Endometrial microvascular endothelial cells (primary cell): ENCODE results near the gene DACT2. TPM values are rescaled to one million over a fixed set of nuclear protein-coding genes. Genes with fewer than 3 reads are reported as not detected.
"Not testable (repeated sequence)": the region's sequence is repeated elsewhere in the genome, so short reads cannot be mapped to it uniquely, and the experiment has no call there.

Experiments
- in situ Hi-C: cut with HindIII; loops from 2 replicates; pipeline ENCODE4 v1.10.0; 2017; ENCODE audit warnings: low sequenced_read_pairs, low pct_unique_long_range_greater_than_20kb; ENCODE audit errors: inconsistent ontology term
- total RNA-seq: library from RNA; depleted of rRNA; stranded (reverse); fragments of >200 nt; gene quantifications from one replicate; pipeline ENCODE4 v1.2.3, GENCODE V29; 2015; ENCODE audit errors: inconsistent ontology term

The DACT2 gene, protein sequence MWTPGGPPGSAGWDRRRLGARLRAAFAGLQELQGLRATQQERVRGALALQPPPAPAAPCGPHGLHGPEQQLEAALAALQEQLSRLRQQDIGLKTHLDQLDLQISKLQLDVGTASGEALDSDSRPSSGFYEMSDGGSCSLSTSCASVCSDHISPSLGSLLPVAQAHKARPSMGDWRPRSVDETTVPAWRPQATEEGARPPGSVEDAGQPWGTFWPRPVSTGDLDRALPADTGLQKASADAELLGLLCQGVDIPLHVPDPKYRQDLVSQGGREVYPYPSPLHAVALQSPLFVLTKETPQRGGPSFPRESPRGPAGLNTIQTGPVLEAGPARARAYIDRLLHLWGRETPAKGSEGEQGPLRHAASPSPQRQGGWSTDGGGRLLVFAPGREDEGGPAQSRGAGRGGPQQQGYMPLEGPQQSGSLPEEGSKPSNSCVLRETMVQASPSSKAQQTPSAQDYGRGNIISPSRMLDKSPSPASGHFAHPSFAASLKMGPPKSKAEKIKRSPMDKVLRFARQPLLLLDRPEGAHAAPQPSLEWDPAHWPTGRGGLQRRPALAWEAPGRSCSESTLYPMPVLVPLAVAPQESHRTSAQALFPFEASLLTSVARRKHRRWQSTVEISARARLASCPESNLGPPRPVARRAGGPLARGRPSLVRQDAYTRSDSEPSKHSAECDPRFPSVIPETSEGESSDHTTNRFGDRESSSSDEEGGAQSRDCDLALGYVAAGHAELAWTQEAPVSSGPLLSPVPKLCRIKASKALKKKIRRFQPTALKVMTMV
- not detected for total RNA-seq

DNA sequence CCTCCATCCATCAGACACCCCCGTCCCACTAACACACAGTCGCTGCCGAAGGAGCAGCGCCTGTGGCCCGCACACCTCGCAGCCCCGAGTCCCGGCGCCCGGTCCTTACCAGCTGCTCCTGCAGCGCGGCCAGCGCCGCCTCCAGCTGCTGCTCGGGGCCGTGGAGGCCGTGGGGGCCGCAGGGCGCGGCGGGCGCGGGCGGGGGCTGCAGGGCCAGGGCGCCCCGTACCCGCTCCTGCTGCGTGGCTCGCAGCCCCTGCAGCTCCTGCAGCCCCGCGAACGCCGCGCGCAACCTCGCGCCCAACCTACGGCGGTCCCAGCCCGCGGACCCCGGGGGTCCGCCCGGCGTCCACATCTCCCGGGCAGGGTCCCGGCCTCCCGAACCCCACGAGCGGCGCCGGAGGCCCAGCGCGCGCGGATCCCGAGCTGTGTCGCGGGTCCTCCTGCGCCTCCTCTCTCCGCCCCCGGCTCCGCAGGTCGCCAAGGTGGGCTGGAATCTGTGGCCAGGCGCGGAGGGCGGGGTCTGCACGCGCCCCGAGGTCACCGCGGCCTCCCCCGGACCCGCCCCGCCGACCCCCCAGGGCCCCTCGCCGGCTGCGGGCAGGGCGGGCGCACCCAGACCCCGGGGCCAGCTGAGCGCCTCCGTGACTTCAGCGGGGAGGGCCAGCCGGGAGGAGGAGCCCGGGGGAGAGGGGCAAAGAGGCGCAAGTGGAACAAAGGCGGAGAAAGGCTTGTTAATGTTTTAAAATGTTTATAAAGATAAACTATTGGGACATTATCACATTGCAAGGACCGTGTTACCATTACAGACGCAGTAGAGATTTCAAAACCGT is at the start of gene DACT2:
Gene DACT2 (minus strand): TSS at position 499 of the 833 bp plus-strand sequence. CDS start 144 bp downstream, at position 355.
- in situ Hi-C loops = no loop called here

DNA sequence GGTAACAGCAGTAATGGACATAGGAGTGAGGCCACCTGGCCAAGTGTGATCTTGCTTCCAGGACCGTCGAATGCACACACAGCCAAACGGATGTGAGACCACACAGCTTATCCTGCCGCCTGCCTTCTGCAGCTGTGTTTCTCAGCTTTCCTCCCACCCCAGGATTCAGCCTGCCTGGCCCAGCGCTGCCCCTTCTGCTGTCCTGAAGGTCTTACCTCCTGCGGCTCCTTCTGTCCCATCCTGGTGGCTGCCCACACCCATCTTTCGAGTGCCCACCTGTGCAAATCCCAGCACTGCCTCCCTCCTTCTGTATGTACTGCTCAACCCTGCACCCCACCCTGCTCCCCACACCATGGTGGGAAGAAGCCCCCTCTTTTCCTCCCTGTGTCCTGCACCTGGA is 49.4 kb upstream of the DACT2 start:
- in situ Hi-C loops = no loop called here

DNA sequence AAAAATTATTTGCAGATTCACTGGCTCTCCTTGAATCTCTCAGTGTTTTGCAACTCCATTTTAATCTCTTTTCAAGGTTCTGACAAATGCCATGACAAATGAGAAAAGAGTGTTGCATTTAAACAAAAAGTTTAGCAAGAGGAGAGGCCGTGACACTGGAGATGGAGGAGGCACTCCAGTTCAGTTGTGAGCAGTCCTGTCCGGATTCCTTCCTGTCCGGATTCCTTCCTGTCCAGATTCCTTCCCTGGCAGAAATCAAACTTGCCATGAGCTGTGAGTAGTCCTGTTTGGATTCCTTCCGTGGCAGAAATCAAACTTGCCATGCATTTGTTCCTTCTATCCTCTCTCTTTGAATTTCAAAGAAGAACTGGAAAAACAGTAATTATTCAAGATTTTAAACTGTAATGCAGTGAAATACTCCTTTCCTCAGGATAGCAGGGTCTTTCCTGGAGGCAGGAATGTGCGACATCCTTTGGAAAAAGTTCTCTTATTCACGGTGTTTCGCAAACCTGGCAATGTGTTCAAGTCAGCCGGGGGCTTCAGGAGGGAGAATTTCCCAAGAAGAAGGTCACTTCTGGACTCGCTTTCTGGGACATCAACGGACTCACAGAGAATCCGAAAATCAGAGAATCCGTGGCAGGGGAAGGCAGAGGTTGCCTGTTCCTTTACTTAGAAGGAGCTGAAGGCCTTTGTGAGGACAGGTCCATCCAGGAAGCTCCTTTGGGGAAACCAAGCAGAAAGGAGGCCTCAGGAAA is 48.7 kb upstream of the DACT2 start:
- in situ Hi-C loops = no loop called here

DNA sequence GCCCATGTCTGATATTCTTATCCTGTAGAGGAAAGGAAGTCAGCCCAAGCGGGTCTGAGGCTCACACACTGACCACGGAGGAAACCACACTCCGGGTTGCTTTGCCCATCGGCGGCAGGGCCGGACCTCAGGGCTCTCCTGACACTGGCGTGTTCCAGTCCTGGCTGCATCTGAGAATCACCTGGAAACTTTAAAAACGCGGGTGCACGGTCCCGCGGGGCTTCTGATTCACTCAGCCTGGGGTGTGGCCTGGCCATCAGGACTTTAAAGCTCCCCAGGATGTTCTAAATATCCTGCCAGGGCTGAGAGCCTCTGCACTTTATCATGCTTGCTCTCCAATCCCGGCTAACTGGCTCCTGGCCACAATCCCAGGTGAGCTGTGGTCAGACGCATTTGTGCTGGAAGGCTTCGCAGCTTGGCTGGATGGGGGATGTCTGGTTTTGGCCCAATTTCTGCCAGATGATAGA is 47.7 kb upstream of the DACT2 start:
- in situ Hi-C loops = no loop called here

DNA sequence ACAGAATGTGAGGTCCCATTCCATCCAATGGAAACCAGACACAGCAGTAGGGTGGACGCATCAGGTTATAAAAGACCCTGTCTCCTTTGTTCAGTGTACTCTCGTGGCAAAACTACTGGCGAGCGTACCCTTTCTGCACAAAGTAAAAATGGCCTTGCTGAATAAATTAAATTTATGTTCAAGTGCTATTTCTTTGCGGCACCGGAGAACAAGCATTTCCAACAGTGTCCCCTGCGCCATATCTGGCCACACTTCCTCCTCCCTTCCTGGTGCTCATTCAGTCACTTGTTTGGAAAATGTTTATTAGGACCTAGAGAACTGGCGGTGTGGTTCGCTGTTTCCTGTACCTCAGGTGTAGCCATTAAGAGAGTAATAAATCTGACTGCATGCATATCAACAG is 46.9 kb upstream of the DACT2 start:
- in situ Hi-C loops = no loop called here

DNA sequence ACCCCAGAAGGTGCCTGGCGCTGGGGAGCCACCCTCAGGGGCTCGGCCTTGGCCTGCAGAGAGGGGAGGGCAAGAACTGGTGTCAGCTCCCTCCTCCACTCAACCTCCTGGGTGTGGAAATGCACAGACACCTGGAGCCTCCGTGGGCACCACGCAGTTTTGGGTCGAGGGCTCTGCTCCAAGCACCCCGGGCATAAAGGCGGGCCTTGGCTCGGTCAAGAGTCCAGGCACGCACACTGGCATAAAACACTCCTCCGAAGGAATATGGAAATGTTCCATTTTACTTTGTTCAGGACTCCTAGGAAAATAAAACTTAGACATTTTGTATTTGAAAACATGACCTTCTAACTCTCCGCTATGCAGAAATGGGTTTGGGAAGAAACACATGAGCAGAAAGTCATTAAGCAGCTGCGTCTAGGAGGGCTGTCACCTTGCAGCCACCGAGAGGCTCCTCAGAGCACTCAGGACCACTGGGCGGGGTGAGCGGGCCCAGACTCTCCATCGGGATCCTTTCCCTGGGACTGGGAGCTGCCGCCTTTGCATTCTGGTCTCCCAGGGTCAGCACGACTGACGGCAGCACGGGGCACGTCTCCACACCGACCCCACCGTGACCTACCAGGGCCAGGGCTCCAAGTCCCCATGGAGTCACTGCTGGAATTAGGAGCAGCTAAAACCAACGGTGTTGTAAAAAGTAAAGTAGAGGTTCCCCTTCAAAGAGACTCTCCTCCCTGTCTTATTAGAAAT is 46.0 kb upstream of the DACT2 start:
- in situ Hi-C loops = no loop called here

DNA sequence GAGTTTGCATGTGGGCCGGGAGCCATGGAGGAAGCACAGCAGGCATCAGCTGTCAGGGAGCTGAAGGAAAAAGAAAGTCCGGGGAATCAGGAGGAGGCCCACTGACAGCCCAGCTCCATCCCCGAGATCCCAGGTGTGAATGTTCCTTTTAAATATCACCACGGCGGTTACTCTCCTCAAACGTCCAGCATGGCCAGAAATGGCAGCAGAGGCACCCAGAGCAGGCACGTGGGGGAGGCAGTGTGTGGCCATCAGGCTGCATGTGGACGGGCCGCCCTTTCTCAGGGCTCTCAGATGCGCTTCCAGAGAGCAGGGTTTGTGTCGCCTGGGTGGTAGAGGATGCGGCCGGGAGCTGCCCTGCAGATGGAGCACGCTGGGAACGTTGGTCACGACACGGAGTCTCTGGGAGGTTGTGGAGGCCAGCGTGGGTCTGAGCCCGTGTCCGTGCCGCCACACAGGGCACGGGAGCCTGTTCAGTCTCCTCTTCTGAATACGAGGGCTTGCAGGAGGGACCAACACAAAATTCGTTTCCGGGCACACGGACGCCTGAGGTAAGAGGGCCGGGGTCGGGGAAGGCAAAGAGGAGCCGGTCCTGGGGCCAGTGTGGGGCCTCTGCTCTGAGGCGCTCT is 45.3 kb upstream of the DACT2 start:
- in situ Hi-C loops = no loop called here

DNA sequence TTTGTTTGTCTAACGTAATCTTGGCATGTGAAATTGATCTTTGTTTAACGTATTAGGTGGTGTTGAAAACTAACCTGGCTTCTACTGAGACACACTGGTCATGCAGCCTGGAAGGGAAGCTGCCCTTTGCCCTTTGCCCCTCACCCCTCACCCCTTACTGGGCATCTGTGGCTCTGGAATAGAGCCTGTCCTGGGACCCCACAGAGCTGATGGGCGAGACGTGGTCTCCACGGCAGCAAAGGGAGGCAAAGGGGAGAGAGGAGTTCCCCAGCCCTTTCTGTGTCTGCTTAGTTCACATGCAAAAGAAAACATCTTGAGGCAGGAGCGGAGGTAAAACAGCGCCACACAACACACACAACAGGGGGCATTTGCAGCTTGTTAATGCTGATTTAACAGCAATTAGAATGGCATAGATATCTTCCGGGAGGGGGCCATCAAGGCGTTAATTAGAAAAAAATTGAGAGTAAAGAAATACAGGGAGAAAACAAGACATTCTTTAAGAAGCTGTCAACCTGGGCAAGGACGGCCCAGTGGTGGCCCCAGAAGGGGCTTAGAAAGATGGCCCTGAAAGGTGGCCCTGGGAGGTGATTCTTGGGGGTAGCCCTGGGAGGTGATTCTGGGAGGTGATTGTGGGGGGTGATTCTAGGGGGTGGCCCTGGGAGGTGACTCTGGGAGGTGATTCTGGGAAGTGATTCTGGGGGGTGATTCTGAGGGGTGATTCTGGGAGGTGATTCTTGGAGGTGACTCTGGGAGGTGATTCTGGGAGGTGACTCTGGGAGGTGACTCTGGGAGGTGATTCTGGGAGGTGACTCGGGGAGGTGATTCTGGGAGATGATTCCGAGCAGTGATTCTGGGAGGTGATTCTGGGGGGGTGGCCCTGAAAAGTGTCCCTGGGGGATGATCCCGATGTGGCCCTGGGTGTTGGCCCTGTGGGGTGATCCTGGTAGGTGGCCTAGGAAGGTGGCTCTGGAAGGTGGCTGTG is 44.5 kb upstream of the DACT2 start:
- in situ Hi-C loops = no loop called here

DNA sequence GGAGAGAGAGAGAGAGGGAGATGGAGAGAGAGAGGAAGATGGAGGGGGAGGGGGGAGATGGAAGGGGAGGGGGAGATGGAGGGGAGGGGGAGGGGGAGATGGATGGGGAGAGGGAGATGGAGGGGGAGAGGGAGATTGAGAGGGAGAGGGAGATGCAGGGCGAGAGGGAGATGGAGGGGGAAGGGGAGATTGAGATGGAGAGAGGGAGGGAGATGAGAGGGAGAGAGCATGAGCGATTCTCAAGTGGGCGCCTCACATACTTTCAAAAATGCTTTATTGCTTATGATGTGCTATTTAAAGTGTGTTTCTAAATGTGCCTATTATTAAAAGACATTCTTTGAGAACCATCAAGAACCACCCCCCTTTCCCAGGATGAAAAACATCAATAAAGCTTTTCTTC is 43.7 kb upstream of the DACT2 start:
- in situ Hi-C loops = no loop called here

DNA sequence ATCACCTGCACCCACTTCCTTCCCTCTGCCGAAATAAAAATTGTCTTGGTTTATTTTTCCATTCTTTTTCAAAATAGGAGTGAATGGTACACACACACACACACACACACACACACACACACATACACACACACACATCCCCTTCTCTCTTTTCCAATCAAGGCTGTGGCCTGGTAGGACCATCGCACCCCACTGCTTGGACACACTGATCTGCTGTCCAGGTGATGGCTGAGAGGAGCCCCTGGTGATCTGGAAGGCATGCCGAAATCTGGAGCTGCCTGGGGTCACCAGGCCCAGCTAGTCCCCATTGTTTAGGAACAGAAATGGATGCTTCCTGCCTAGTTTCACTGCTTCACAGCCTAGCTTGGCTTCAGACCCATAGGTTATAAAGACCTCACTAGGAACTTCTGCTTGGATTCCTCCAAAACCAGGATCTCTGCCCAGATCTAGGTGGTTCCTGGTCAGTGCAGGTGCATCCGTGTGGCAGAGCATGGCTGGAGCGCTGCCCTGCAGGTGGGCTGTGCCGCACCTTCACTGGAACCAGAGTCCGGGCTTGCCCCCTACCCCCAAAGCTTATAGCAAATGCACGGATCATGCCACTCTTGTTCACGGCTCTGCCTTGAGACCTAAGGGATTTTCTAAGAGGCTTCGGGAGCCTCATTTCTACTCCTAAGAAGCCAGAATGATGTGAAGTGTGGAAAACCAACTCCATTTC is 42.9 kb upstream of the DACT2 start:
- in situ Hi-C loops = no loop called here

DNA sequence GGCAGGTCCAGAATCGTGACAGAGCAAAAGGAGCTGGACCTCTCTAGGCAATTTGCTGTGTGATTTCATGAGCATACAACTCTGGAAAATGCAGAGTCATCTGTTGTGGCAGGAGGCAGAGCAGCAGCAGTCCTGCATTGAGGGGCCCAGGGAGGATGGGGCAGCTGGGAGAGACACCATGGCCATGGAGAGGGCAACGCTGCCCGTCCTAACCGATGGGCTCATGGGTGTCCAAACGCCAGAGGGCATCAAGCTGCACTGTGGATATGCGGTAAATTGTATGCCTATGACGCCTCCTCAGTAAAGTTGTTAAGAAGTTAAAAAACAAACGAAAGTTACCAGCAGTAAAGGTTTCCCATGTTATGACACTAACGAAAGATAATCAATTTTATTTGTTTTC is 42.2 kb upstream of the DACT2 start:
- in situ Hi-C loops = no loop called here

DNA sequence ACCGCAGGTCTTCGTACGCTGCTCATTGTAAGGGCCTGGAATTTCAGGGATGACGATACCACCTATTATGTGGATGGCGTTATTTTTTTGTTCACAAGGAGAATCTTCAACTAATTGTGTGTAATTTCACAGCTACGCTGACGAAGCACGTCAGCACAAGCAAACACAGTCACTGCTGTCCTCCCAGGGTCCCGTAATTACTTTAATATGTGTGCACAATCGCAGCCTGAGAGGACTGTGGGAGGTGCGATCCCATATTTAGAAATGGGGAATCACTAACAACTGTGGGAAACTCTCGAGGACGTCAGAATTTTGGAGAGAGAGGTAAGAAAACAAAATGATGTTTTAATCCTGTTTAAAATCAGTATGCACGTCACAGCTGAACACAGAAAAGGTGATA is 40.2 kb upstream of the DACT2 start:
- in situ Hi-C loops = no loop called here

DNA sequence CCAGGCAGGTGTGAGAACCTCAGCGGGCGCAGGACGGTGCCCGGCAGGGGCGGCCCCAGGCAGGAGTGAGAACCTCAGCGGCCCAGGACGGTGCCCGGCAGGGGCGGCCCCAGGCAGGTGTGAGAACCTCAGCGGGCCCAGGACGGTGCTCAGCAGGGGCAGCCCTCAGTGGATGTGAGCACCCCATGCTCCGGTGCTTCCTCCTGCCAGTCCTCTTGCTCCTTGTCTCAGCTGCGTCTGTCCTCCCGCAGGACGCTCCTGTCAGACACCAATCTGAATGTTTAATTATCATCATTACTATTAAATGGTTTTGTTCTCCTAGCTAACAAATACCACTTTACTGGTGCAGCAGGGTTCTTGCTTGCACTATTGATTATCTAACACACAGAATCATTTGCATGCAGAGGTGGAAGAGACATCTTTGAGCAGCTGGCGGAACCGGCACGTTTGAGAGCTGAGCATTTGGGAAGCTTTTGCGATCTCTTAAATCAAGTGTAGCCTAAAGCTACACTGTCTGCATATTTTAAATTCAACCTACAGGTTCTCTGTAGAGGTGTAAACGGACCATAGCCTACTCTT is 39.4 kb upstream of the DACT2 start:
- in situ Hi-C loops = no loop called here

DNA sequence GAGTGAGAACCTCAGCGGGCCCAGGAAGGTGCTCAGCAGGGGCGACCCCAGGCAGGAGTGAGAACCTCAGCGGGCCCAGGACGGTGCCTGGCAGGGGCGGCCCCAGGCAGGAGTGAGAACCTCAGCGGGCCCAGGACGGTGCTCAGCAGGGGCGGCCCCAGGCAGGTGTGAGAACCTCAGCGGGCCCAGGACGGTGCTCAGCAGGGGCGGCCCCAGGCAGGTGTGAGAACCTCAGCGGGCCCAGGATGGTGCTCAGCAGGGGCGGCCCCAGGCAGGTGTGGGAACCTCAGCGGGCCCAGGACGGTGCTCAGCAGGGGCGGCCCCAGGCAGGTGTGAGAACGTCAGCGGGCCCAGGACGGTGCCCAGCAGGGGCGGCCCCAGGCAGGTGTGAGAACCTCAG is 37.3 kb upstream of the DACT2 start:
- in situ Hi-C loops = not testable (repeated sequence)

DNA sequence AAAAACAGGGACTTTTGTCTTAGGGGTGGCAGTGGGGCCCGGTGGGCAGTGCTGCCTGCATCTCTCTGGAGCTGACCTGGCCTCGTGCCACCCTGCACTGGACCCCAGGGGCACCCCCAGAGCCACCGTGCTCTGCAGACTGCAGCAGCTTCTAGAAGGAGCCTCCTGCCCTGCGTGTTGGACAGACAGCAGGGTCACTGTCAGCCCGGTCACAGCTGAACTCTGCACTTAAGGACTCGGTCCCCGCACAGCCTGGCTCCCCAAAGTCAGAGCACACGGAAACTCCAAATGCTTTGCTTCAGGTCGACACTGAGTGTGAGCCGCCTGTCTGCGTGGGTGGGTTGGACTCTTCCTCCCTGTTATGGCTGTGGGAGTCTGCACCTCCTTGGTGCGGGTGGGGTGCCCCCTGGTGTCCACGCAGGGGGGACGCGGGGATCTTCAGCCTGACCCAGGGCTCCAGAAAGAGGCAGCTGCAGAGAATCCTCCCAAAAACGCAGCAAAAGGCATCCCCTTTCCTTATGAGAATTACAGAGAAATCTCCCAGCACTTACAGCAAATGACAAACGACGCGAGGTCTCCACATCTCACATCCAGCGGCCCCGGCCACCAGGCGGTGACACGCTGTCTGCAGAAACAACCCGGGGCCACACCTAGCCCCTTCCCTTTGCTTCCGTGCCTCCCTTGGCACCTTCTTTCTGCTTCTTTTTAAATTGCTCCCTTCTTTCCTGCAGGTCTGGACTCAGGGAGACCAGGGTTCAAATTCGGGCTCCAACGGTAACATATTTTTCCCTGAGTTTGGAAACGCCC is 36.3 kb upstream of the DACT2 start:
- in situ Hi-C loops = no loop called here
